Uterine smooth muscle cell (primary cell): Measurements from ENCODE around the gene DENND4C. TPM values are rescaled to one million over a fixed set of nuclear protein-coding genes. Genes with fewer than 3 reads are reported as not detected.

ENCODE experiments used
- total RNA-seq: library from RNA; depleted of rRNA; stranded (reverse); fragments of >200 nt; gene quantifications from 2 replicates; pipeline ENCODE4 v1.2.3, GENCODE V29; 2014

DENND4C gene
- total RNA-seq = 79.1 and 80.3 TPM in 2 replicates

GRCh38 chr9:19230355-19231125 lies at the start of gene DENND4C:
Gene DENND4C (plus strand): TSS chr9:19230693. CDS start chr9:19276175, 45,482 bp downstream.

GRCh38 chr9:19408693-19409400 lies 178.4 kb downstream of the DENND4C start, which contains the start of gene ACER2:
Gene ACER2 (plus strand): TSS chr9:19409009. CDS start chr9:19409085, 76 bp downstream.

Other genes with a start within 250 kb of the DENND4C start
- gene SAXO1, start 197.5 kb upstream of the DENND4C start, total RNA-seq = under 0.01 TPM in 1 of 2 replicates, not detected in the other
- 53.9 and 54.5 TPM in 2 replicates for gene RRAGA, start 181.3 kb upstream of the DENND4C start, total RNA-seq
- gene HAUS6, start 127.8 kb upstream of the DENND4C start, total RNA-seq = 19.7 and 31.3 TPM in 2 replicates
- gene PLIN2, start 103.2 kb upstream of the DENND4C start, total RNA-seq = 133 and 318 TPM in 2 replicates
- 1,443 and 1,669 TPM in 2 replicates for gene RPS6, start 149.5 kb downstream of the DENND4C start, total RNA-seq
- 1.8 and 2.1 TPM in 2 replicates for gene ACER2, start 178.3 kb downstream of the DENND4C start, total RNA-seq